HL-60 (cell line): ENCODE measurements around the gene PHF21A.

Source experiments
- DNase-seq, 2 experiments: peaks; one replicate each; pipeline ENCODE4 v3.0.0-alpha.2; 2010 to 2020; ENCODE audit warnings: low read depth in 1 of 2, low spot score in 1 of 2
- H3K27ac ChIP-seq: fragments of 250-450 bp; sonication (Bioruptor Pico); replicated peaks from 2 replicates; pipeline ENCODE4 v1.5.1; 2020; ENCODE audit warnings: mild to moderate bottlenecking, moderate library complexity
- H3K27me3 ChIP-seq: fragments of 250-450 bp; sonication (Bioruptor Pico); 2 replicates; pipeline ENCODE4 v1.5.1; 2021; ENCODE audit warnings: mild to moderate bottlenecking, moderate library complexity; ENCODE audit not compliant: insufficient read depth, poor library complexity, severe bottlenecking
- H3K4me3 ChIP-seq: replicated peaks from 2 replicates; pipeline ENCODE4 v1.5.1; 2011; ENCODE audit warnings: mild to moderate bottlenecking, control low read depth, low read length; ENCODE audit not compliant: insufficient read depth
- CTCF ChIP-seq: IDR thresholded peaks from one replicate; pipeline ENCODE4 v1.5.1; 2011; ENCODE audit warnings: low read length, control low read depth, inconsistent platforms; ENCODE audit not compliant: insufficient read depth
- GABPA ChIP-seq: IDR thresholded peaks from 2 replicates; pipeline ENCODE4 v1.6.1; 2012; ENCODE audit warnings: low read depth
- POLR2AphosphoS5 ChIP-seq: IDR thresholded peaks from 2 replicates; pipeline ENCODE4 v1.6.1; 2012; ENCODE audit warnings: low read depth
- REST ChIP-seq: IDR thresholded peaks from 2 replicates; pipeline ENCODE4 v1.6.1; 2012; ENCODE audit warnings: low read depth; ENCODE audit not compliant: insufficient replicate concordance
- SPI1 ChIP-seq: IDR thresholded peaks from 2 replicates; pipeline ENCODE4 v1.6.1; 2012; ENCODE audit warnings: low read depth, mild to moderate bottlenecking, borderline replicate concordance

PHF21A gene

DNA sequence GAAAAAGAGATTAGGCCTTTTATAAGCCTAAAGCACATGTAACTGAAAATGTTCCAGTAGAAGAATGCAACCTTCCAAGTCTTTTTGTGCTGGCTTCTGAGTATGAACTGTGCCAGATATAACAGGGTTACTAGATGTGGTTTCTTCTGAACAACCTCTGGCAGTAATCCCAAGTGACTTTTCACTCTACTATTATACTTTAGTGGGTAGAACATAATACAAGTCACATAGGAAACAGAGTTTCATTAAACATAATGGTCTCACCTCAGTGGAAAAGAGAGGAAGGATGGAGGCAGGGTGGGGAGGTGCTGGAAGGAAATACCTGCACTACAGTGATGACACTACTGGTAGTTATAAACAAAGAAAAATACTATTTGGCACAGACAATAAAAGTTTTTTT is 81.3 kb downstream of the PHF21A start:
- no peak for TF ChIP-seq CTCF
- no peak for TF ChIP-seq GABPA
- no peak for TF ChIP-seq REST
- no peak for TF ChIP-seq SPI1
- no peak for TF ChIP-seq POLR2AphosphoS5
- Histone ChIP-seq H3K27ac (no peak overlapping the region), H3K4me3 (no peak overlapping the region), H3K27me3 (no peaks in the 10 kb centered on the region)
- DNase-seq, result no peak

DNA sequence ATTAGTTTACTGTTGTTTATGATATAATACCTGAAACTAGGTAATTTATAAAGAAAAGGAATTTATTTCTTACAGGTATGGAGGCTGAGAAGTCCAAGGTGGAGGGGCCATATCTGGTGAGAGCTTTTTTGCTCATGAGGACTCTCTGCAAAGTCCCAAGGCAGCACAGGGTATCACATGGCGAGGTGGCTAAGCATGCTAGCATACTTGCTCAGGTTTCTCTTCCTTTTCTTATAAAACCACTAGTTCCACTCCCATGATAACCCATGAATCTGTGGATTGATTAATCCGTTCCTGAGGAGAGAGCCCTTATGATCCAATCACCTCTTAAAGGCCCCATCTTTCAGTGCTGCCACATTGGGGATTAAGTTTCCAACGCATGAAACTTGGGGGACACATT is 82.7 kb downstream of the PHF21A start:
- Histone ChIP-seq H3K27ac (no peak overlapping the region), H3K4me3 (no peak overlapping the region), H3K27me3 (no peaks in the 10 kb centered on the region)
- no peak for DNase-seq
- no peak for TF ChIP-seq REST
- no peak for TF ChIP-seq GABPA
- TF ChIP-seq SPI1, result no peak
- TF ChIP-seq POLR2AphosphoS5, result no peak
- TF ChIP-seq CTCF, result no peak

- Histone ChIP-seq H3K4me3 (no peak overlapping the region), H3K27me3 (no peaks in the 10 kb centered on the region), H3K27ac (no peak overlapping the region)
- no peak for TF ChIP-seq REST
- no peak for TF ChIP-seq POLR2AphosphoS5
- no peak for TF ChIP-seq GABPA
- no peak for TF ChIP-seq CTCF
- TF ChIP-seq SPI1, result no peak
- DNase-seq, result no peak
Observed at GRCh38 chr11:46036969-46037368, 84.3 kb downstream of the PHF21A start.
